Measurements from ENCODE around the gene COMT. TPM values are rescaled to one million over a fixed set of nuclear protein-coding genes. Genes with fewer than 3 reads are reported as not detected.
A peak's percentile ranks its signal among the peaks of the same experiment; 100 is the strongest.
"Not testable (repeated sequence)": the region's sequence is repeated elsewhere in the genome, so short reads cannot be mapped to it uniquely, and the experiment has no call there.

COMT gene
- 290 and 350 TPM in 2 replicates for total RNA-seq (2014; rRNA removed)
- 274 TPM for polyA plus RNA-seq (2012)

DNA sequence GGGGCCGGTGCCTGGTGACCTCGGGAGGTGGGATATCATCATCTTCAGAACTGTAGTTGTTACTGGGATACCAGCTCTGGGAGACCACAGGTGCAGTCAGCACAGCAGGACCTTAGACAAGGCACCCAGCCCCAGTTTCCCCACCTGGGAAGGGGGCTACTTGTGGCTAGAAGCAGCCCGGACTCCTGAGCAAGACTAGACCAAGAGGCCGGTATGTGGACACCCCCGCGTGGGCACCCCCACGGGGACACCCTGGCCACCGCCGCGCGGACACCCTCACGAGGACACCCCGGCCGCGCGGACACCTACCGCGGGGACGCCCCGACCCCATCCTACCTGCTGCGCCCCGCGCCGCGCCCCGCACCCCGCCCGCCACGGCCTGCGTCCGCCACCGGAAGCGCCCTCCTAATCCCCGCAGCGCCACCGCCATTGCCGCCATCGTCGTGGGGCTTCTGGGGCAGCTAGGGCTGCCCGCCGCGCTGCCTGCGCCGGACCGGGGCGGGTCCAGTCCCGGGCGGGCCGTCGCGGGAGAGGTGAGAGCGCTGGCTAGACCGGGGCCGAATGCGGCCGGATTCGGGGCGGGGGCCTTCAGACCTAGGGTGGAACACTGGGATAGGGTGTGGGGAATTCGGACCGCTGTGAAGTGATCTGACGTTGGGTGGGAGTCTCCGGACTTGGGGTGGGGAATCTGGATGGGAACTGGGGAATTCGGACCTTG, at the start of gene COMT, which contains the start of gene TXNRD2:
COMT (plus strand) TSS at position 408 of the 718 bp plus-strand sequence. CDS start 20,755 bp downstream, outside the sequence.
TXNRD2 (minus strand) TSS at position 454 of the 718 bp plus-strand sequence; CDS start at position 439, 15 bp downstream.
- DNase-seq (ENCODE audit: low read depth), result peak; percentile 59

DNA sequence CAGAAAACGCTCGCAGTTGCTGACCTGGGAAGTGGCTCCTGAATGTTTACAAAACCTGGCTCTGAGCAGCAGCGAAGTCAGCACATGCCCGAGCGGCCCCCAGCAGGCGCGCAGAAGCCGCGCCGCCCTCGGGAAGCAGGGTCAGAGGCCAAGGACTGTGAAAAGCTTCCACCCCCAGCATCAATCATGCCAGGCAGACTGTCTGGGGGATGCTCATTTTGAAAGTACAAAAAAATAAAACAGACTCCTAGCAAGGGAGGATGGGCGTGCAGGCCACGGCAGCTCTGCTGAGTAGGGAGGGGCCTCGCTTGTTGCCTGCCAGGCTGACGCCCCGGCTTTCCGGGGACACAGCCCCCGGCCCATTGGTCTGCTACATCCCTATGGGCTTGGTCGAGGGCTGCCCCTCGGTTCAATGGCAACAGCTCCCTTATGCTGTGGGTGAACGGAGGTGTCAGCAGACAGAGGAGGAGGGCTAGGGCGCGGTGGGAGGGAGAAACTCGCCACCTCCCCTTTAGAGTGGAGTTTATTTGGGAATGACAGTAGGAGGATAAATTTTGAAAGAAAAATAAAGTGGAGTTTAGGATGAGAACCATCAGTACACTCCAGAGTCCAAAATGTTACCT, 49.2 kb upstream of the COMT start:
- DNase-seq (ENCODE audit: low read depth), result no peak

DNA sequence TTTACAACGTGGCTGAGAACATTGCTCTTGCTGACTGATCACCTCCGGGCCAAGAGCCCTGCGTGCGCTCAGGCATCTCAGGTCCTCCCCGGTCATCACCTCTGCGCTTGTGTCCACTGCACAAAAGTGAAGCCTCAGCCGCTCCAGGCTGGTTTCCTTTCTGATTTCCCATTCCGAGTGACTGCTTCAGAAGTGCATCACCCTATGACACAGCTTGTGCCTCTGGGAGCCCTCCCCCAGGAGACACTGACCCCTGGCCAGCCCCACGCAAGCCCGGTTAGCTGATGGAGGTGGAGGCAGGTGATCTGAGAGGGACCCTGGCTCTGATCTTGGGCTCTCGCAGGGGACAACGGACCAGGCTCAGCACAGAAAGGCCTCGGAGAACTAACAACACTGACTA, 48.6 kb upstream of the COMT start:
- DNase-seq (ENCODE audit: low read depth), result no peak

DNA sequence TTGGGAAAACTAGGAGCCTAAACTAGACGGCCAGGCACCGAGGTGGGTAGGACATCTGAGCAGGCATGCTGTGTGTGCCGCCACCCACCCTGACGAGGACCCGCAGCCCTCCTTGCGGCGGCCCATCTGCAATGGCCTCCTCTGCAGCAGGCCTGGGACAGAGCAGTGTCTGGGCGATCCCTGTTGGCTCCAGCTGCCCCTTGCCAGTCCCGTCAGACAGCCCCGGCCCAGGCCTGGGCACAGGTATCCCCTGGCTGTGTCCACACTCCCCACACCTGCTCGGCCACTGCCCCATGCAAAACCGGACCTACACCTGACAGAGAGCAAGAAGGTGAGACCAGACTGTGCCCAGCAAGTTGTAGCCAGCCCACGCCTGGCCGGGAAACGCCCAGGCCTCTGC, 48.2 kb upstream of the COMT start:
- DNase-seq (ENCODE audit: low read depth), result no peak

GRCh38 chr22:19895160-19895849, 46.3 kb upstream of the COMT start:
- DNase-seq (ENCODE audit: low read depth), result no peak

DNA sequence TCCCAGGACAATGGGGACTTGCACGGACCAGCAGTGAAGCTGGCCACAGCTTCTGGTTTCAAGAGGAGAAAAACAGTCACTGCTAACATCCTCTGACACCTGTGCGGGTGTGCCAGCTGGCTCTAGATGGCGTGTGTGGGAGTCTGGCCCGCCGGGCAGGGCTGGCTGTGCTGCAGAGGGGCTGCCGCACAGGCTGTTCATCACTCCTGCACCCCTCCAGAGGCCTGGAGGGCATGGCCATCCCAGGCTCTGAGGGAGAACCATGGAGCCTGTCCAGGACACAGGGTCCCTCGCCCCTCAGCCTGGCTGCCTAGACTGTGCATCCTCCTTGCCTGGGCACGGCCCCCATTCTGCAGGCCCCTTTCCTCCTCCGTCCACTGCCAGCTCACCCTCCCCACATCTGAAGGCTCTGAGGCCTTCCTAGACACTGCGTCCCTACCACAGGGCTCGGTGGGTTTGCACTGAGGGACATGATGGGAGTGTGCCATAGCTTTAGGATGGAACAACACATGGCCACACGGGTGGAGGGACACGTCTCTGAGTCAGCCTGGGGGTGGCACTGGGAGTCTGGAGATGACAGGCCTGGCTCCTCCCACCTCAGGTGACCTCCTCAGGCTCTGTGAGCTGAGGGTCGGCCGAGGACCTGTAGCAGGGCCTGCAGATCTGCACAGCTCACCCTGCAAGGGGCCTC, 44.8 kb upstream of the COMT start:
- no peak for DNase-seq (ENCODE audit: low read depth)

GRCh38 chr22:19897726-19898125, 43.8 kb upstream of the COMT start:
- DNase-seq (ENCODE audit: low read depth), result no peak

DNA sequence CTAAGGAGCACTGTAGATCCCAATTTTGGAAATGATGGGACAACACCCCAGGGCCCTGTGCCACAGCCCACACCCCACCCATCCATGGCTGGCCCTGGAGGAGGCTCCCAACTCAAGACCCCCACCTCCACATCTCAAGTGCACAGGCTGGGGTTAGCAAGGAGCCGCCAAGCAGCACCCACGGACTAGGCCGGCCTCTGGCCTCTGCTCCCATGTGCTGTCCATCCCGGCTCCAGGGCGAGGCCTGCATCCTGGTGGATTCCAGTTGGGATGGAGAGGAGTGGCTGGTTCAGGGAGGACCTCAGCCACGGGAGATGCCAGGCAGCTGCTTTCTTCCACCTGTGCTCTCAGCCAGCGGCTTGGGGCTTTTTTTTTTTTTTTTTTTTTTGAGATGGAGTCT, 43.4 kb upstream of the COMT start:
- no peak for DNase-seq (ENCODE audit: low read depth)

- DNase-seq (ENCODE audit: low read depth), result no peak
These were observed 42.6 kb upstream of the COMT start for GRCh38 chr22:19898831-19899567.

- DNase-seq (ENCODE audit: low read depth), result no peak
These were observed 40.7 kb upstream of the COMT start for GRCh38 chr22:19900707-19901436.

GRCh38 chr22:19901577-19902244, 39.9 kb upstream of the COMT start:
- no peak for DNase-seq (ENCODE audit: low read depth)

GRCh38 chr22:19902245-19902715, 39.3 kb upstream of the COMT start:
- DNase-seq (ENCODE audit: low read depth), result no peak

GRCh38 chr22:19903031-19903430, 38.5 kb upstream of the COMT start:
- DNase-seq (ENCODE audit: low read depth), result peak; percentile 36

DNA sequence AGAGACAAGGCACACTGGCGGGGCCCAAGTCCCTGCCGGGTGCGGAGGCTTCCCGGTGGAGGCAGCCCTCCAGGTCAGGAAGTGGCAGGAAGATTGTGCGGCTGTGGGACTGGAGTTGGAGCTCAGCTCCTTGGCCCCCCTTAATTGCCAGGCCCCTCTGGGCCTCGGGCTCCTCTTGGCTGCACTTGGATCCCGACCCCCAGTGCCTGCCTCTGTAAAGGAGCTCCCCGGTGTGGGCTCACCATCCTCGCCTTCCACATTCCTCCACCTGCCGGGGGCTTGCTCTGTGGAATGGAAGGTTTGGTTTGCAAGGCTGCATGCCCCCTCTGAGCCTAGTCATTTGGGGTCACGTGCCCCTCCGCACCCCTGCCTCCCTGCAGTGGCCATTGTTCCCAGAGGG, 38.1 kb upstream of the COMT start:
- DNase-seq (ENCODE audit: low read depth), result no peak

DNA sequence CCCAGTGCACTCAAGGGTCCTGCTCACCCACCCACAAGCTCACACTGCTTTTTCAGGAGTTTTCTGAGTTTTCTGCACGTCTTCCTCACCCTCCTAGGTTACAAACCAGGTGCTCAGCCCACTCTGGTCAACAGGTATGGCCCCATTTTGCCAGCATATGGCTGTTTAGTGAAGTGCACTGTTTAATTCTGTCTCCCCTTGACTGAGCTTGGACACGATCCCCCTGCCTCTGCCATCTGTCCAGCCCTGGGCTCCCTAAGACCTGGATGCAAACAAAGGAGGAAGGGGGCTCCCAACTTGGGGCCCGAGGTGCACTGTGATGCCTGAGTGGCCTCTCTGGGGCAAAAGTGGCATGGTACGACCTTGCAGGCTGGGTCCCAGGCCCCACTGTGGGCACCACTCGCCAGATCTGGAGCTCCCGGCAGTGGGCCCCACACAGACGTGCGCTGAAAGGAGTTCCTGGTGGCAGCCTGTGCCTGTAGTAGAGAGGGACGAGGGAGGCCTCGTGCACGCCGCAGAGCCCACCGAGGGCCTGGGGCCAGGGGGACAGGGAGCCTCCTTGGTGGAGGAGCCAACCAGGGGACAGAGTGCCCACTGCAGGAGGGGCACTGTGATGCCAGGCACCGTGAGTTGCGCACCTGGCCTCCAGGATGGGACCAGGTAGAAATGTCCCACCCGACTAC, 37.3 kb upstream of the COMT start:
- DNase-seq (ENCODE audit: low read depth), result no peak

DNA sequence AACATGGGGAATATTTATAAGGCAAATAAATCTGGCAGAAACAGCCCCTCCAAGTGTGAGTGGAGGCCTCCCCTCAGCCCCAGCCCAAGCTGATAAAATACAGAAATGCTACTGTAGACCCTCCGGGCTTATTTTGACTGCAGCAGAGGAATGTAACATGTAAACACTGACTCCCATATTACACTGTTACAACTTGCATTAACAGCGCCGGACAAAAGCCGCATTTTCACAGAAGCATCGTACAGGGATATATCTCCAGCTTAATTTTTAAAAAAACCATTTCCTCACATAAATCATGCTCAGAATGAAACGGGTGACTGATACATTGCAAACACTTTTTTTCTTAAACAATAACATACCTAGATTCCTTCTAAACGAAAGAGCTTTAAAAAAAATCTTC, 36.6 kb upstream of the COMT start:
- DNase-seq (ENCODE audit: low read depth), result no peak

DNA sequence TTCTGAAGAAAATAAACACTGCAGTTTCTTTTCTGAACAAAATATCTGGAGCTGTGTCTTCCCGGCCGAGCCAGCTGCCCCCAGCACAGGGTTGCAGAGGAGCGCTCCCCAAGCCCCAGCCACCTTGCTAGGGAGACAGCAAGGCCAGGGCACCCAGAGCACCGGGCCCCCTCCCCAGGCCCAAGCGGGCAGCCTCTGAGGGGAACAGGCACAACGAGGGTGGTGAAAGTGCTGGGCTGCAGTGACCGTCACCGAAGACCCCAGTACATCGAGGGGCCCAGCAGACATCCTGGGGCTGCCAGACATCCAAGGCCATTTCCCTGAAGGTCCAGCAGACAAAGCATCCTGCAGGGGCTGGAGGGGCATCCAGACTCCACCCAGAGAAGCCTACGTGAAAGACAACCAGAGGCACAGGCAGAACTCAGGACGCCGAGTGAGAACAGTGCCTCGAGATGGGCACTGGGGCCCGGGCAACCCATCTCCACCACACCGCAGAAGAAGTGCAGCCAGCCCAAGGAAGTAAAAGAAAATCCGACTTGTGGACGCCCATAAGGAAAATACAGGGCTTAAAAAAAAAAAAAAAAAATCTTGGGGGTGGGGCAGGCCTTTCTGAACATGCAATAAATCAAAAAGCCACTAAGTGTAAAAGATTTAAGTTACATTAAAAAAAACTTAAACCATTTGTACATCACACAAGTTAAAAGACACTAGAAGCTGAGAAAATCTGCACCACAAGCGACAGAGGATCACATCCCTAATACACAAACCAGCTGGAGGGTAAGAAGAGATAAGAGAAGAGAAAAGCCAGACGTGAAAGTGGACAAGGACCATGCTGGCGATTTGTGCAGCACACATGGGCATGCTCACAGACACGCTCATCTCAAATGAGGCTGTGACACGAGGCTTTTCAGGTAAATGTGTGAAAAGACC, 36.0 kb upstream of the COMT start:
- no peak for DNase-seq (ENCODE audit: low read depth)

- not testable (repeated sequence) for DNase-seq (ENCODE audit: low read depth)
These were observed 34.7 kb upstream of the COMT start for GRCh38 chr22:19906864-19907263.
